NCI-H226 (cell line): ENCODE results near the gene BPHL.
"Not testable (repeated sequence)": the region's sequence is repeated elsewhere in the genome, so short reads cannot be mapped to it uniquely, and the experiment has no call there.

ENCODE experiments used
- DNase-seq: peaks from one replicate; pipeline ENCODE4 v3.0.0-alpha.2; 2015

BPHL gene

GRCh38 chr6:3186974-3187382 lies 68.5 kb downstream of the BPHL start:
- no peak for DNase-seq

- no peak for DNase-seq
These were observed 69.8 kb downstream of the BPHL start for GRCh38 chr6:3188262-3188661.

- DNase-seq = not testable (repeated sequence)
These were observed 70.7 kb downstream of the BPHL start for GRCh38 chr6:3189192-3189591.

GRCh38 chr6:3190056-3190455 lies 71.5 kb downstream of the BPHL start:
- no peak for DNase-seq

GRCh38 chr6:3190779-3191178 lies 72.3 kb downstream of the BPHL start:
- DNase-seq = no peak

- no peak for DNase-seq
These were observed 74.8 kb downstream of the BPHL start for GRCh38 chr6:3193102-3193849.

GRCh38 chr6:3194535-3195419 lies 76.3 kb downstream of the BPHL start:
- no peak for DNase-seq

GRCh38 chr6:3195420-3195694 lies 76.8 kb downstream of the BPHL start:
- no peak for DNase-seq

GRCh38 chr6:3195695-3196497 lies 77.4 kb downstream of the BPHL start:
- DNase-seq = no peak

- no peak for DNase-seq
These were observed 78.3 kb downstream of the BPHL start for GRCh38 chr6:3196770-3197169.

- not testable (repeated sequence) for DNase-seq
These were observed 79.2 kb downstream of the BPHL start for GRCh38 chr6:3197734-3198133.

- DNase-seq = no peak
These were observed 80.9 kb downstream of the BPHL start for GRCh38 chr6:3199382-3199781.

GRCh38 chr6:3200682-3201081 lies 82.2 kb downstream of the BPHL start:
- no peak for DNase-seq

GRCh38 chr6:3201388-3201787 lies 82.9 kb downstream of the BPHL start:
- no peak for DNase-seq
